ENCODE data around the gene DLGAP1. TPM values are rescaled to one million over a fixed set of nuclear protein-coding genes. Genes with fewer than 3 reads are reported as not detected.

Gene DLGAP1
- total RNA-seq, 1 donor from 2014 or later, result 0.05 TPM

GRCh38 chr18:3541549-3542386 lies 913.3 kb downstream of the DLGAP1 start:
- no peaks in the 10 kb centered on the region for H3K9me3 ChIP-seq (replicated peaks)
- no peaks in the 10 kb centered on the region for H3K4me1 ChIP-seq
- no peak for TF ChIP-seq CTCF (IDR thresholded peaks at IDR 0.05; ENCODE audit: borderline replicate concordance)
- H3K27me3 ChIP-seq (ENCODE audit: low read depth), result no peaks in the 10 kb centered on the region
- no peaks in the 10 kb centered on the region for H3K36me3 ChIP-seq
- intact Hi-C loops (cut with micrococcal nuclease), result no loop called here
- no peak for DNase-seq
- no peak overlapping the region for H3K27ac ChIP-seq (replicated peaks)
- no peak overlapping the region for H3K4me3 ChIP-seq

- Histone ChIP-seq H3K27me3 (ENCODE audit: low read depth) (no peaks in the 10 kb centered on the region), H3K4me1 (no peaks in the 10 kb centered on the region), H3K4me3 (no peak overlapping the region), H3K27ac (replicated peaks) (no peak overlapping the region), H3K36me3 (no peaks in the 10 kb centered on the region), H3K9me3 (replicated peaks) (no peaks in the 10 kb centered on the region)
- no peak for TF ChIP-seq CTCF (IDR thresholded peaks at IDR 0.05; ENCODE audit: borderline replicate concordance)
- DNase-seq, result no peak
- intact Hi-C loops (cut with micrococcal nuclease), result no loop called here
Measured at GRCh38 chr18:3540805-3541548, 914.1 kb downstream of the DLGAP1 start.

GRCh38 chr18:3538954-3539617 lies 916.0 kb downstream of the DLGAP1 start:
- intact Hi-C loops (cut with micrococcal nuclease), result no loop called here
- Histone ChIP-seq H3K36me3 (no peaks in the 10 kb centered on the region), H3K27me3 (ENCODE audit: low read depth) (no peaks in the 10 kb centered on the region), H3K27ac (replicated peaks) (no peak overlapping the region), H3K4me1 (no peaks in the 10 kb centered on the region), H3K4me3 (no peak overlapping the region), H3K9me3 (replicated peaks) (no peaks in the 10 kb centered on the region)
- DNase-seq, result no peak
- no peak for TF ChIP-seq CTCF (IDR thresholded peaks at IDR 0.05; ENCODE audit: borderline replicate concordance)

GRCh38 chr18:3538456-3538855 lies 916.7 kb downstream of the DLGAP1 start:
- Histone ChIP-seq H3K36me3 (no peaks in the 10 kb centered on the region), H3K27ac (replicated peaks) (no peak overlapping the region), H3K9me3 (replicated peaks) (no peaks in the 10 kb centered on the region), H3K4me1 (no peaks in the 10 kb centered on the region), H3K4me3 (no peak overlapping the region), H3K27me3 (ENCODE audit: low read depth) (no peaks in the 10 kb centered on the region)
- intact Hi-C loops (cut with micrococcal nuclease), result no loop called here
- no peak for DNase-seq
- TF ChIP-seq CTCF (IDR thresholded peaks at IDR 0.05; ENCODE audit: borderline replicate concordance), result no peak

GRCh38 chr18:3530807-3531206 lies 924.3 kb downstream of the DLGAP1 start:
- no peak for TF ChIP-seq CTCF (IDR thresholded peaks at IDR 0.05; ENCODE audit: borderline replicate concordance)
- intact Hi-C loops (cut with micrococcal nuclease), result no loop called here
- Histone ChIP-seq H3K9me3 (replicated peaks) (no peaks in the 10 kb centered on the region), H3K4me3 (no peak overlapping the region), H3K4me1 (peaks cover 11% of the 10 kb centered on the region), H3K36me3 (no peaks in the 10 kb centered on the region), H3K27me3 (ENCODE audit: low read depth) (no peaks in the 10 kb centered on the region), H3K27ac (replicated peaks) (no peak overlapping the region)
- no peak for DNase-seq
